NCI-H1092 treated with DMSO at 0.1 percent for 48 hours (cell line): ENCODE data around the gene LENEP.

Experiments
- DNase-seq: peaks from one replicate; lab custom pipeline; 2025; lab: John Stamatoyannopoulos, UW

LENEP gene

GRCh38 chr1:154993572-154994268 is at the start of gene LENEP:
Gene LENEP (plus strand): TSS chr1:154993586. CDS start chr1:154993608, 22 bp downstream.
- DNase-seq = no peak

GRCh38 chr1:154943649-154944400 is 49.6 kb upstream of the LENEP start:
- DNase-seq = peak; percentile 45

- no peak for DNase-seq
Observed at GRCh38 chr1:154944401-154945159, 48.8 kb upstream of the LENEP start.

GRCh38 chr1:154945160-154945961 is 48.0 kb upstream of the LENEP start:
- no peak for DNase-seq

- no peak for DNase-seq
Observed at GRCh38 chr1:154945962-154946850, 47.2 kb upstream of the LENEP start.

- no peak for DNase-seq
Observed at GRCh38 chr1:154948079-154948478, 45.3 kb upstream of the LENEP start.

GRCh38 chr1:154951901-154952657 is 41.3 kb upstream of the LENEP start:
- no peak for DNase-seq

GRCh38 chr1:154952664-154953063 is 40.7 kb upstream of the LENEP start:
- DNase-seq = no peak

- peak; percentile 12 for DNase-seq
Observed at GRCh38 chr1:154953611-154954038, 39.8 kb upstream of the LENEP start.

- no peak for DNase-seq
Observed at GRCh38 chr1:154954541-154954940, 38.8 kb upstream of the LENEP start.

GRCh38 chr1:154955039-154955717 is 38.2 kb upstream of the LENEP start:
- peak; percentile 33 for DNase-seq

- DNase-seq = peak; percentile 82
Observed at GRCh38 chr1:154955718-154956543, 37.5 kb upstream of the LENEP start, which contains the start of gene PBXIP1. Gene PBXIP1 (minus strand): TSS chr1:154956099. CDS start chr1:154953721, 2,378 bp downstream.

GRCh38 chr1:154956544-154956941 is 36.8 kb upstream of the LENEP start:
- DNase-seq = peak; percentile 9

- no peak for DNase-seq
Observed at GRCh38 chr1:154957091-154957657, 36.2 kb upstream of the LENEP start.

GRCh38 chr1:154958036-154958435 is 35.4 kb upstream of the LENEP start:
- no peak for DNase-seq

- no peak for DNase-seq
Observed at GRCh38 chr1:154958681-154959425, 34.5 kb upstream of the LENEP start.

- DNase-seq = no peak
Observed at GRCh38 chr1:154959426-154959780, 34.0 kb upstream of the LENEP start.
